ENCODE measurements around the gene SMIM13.

Gene SMIM13

DNA sequence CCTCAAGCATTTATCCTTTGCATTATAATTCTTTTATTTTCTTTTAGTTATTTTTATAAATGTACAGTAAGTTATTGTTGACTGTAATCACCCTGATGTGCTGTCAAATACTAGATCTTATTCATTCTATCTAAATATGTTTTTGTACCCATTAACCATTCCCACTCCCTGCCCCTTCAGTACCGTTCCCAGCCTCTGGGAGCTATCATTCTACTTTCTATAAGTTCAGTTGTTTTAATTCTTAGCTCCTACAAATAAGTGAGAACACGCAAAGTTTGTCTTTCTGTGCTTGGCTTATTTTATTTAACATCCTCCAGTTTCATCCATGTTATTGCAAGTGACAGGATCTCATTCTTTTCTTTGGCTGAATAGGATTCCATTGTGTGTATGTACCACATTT, 30.3 kb downstream of the SMIM13 start:
- no peak for DNase-seq

- no peak for DNase-seq
Measured at GRCh38 chr6:11126876-11127275, 33.2 kb downstream of the SMIM13 start.

GRCh38 chr6:11128608-11129007, 35.0 kb downstream of the SMIM13 start:
- no peak for DNase-seq

- DNase-seq, result no peak
Measured at GRCh38 chr6:11129908-11130565, 36.4 kb downstream of the SMIM13 start.

DNA sequence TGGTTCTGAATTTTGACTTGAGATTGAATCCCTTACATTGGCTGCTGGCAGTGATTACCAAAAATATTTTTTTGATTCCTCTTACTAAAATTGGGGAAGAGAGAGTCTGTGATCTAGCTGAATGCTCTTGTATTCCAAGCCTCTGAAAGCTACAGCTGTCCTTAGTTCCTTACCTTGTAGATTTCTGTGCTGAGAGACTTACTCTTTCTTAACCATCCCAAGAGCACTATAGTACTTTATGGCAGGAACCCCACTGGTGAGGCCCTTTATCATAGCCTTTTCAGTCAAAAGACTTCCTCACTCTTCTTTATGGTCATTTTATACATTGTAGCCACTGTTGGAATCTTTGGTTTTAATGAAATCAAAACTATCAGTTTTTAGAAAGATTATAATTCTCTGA, 37.0 kb downstream of the SMIM13 start:
- no peak for DNase-seq

GRCh38 chr6:11132194-11132888, 38.7 kb downstream of the SMIM13 start:
- no peak for DNase-seq

- DNase-seq, result no peak
Measured at GRCh38 chr6:11133281-11133680, 39.6 kb downstream of the SMIM13 start.

- no peak for DNase-seq
Measured at GRCh38 chr6:11136809-11137208, 43.2 kb downstream of the SMIM13 start.

GRCh38 chr6:11139051-11139960, 45.7 kb downstream of the SMIM13 start:
- no peak for DNase-seq

DNA sequence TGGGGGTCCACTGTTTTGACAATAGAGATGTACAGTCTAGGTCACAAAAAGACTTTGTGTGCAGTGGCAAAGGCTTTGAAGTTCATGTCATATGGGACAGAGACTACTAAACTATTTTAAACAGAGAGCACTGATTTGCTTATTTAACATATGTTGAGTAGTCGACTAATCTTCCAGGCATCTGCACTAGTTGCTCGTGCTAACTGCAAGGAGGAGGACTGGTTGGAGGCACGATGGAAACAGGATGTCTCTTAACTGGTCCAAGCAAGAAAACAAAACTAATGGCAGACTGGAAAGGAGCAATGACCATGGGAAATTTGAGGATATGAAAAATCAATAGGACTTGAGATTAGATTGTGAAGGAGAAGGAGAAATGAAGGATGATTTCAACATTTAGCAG, 46.4 kb downstream of the SMIM13 start:
- no peak for DNase-seq

- no peak for DNase-seq
Measured at GRCh38 chr6:11141295-11141694, 47.7 kb downstream of the SMIM13 start.

DNA sequence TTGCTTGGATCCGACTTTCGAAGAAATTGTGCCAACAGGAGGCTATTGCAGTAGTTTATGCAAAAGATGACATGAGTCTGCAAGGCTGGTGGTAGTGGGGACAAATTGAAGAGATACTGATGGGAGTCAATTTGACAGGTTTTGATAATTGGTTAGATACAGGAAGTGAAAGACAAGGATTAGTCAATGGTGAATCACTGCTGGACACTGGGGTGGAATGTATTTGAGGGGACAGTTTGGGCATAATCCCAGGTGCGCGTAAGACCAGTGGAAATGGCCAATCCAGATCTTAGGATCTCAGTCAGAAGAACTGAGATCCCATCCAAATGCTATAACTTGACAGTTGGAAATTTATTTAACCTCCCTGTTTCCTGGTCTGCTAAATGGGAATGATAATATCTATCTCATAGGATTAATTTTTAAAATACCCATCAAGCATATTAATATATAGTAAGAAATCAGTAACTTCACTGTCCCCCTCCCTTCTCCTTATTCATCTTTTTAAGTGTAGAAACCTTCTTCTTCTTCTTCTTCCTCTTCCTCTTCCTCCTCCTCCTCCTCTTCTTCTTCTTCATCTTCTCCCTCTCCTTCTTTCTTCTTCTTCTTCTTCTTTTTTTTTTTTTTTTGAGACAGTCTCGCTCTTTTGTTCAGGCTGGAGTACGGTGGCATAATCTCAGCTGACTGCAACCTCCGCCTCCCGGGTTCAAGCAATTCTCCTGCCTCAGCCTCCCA, 48.8 kb downstream of the SMIM13 start:
- DNase-seq, result no peak

- no peak for DNase-seq
Measured at GRCh38 chr6:11143394-11144371, 50.0 kb downstream of the SMIM13 start.

- DNase-seq, result peak; percentile 22
Measured at GRCh38 chr6:11144393-11144851, 50.8 kb downstream of the SMIM13 start.

GRCh38 chr6:11146117-11146826, 52.6 kb downstream of the SMIM13 start:
- no peak for DNase-seq

DNA sequence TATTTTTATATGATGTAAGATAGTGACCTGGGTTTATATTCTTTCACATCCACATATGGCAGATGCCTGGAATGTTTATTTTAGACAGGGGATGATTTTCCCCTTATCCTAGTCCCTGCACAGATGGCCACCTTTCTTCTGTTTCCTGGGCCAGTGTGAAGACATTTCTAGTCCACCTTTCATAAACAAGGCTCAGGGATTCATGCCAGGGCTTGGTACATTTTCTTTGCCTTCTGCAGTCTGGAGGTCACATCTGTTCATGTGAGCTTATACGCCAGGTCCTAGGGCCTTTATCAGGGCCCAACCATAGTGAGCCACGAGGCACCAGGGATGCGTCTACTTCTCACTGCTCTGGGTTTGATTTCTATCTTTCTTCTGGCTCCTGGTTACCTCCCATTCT, 55.9 kb downstream of the SMIM13 start:
- DNase-seq, result no peak

- no peak for DNase-seq
Measured at GRCh38 chr6:11151488-11151887, 57.9 kb downstream of the SMIM13 start.

DNA sequence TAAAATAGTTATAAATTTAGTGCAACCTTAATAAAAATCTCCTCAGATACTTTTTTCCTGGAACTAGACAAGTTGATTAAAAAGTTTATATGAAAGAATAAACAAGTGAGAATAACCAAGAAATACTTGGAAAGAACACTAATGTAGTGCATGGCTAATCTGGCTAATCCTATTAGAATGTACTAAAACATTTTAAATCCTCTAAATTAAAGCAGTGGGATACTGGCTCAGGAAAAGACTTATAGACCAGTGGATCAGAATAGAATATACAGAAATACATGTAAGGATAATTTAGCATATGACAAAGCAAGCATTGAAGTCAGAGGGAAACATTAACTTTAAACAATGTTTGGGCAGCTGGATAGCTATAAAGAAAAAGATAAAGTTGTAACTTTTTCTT, 58.9 kb downstream of the SMIM13 start:
- no peak for DNase-seq

DNA sequence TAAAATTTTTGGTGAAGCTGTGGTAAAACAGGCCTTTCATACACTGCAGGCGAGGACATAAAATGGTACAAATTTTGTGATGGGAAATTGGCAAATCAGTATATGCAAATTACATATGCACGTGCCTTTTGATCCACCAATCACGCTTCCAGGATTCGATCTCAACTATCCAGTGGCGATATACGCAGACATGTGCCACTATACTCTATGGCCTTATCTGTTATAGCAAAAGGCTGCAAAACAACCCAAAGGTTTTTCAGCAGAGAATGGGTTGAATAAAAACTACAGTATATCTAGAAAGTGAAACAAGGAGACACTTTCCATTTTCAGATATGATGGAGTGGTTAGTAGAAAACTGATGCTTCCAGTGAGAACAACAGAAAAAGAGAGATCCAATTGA, 59.8 kb downstream of the SMIM13 start:
- no peak for DNase-seq

DNA sequence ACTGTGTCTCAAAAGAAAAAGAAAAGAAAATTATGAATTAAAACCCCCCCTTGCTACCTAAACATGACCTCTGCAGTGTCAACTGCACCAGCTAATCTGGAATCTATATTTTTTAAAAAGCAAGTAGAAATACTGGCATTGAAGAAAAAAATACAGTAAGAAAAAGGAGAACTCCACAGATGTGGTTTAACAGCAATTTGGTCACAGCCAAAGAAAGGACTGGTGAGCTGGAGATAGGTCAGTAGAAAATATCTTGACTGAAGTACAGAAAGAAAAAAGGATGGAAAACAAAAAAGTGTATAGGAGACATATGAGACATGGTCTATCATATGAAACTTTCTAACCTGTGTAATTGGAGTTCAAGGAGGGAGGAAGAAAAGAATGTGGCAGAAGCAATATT, 62.0 kb downstream of the SMIM13 start:
- no peak for DNase-seq

GRCh38 chr6:11160199-11160598, 66.6 kb downstream of the SMIM13 start:
- no peak for DNase-seq

All from DMS79 (cell line).